Chondrocyte (in vitro differentiated cells): Measurements from ENCODE around the gene FBXL16. TPM values are rescaled to one million over a fixed set of nuclear protein-coding genes. Genes with fewer than 3 reads are reported as not detected.

ENCODE experiments used
- DNase-seq: peaks from one replicate; pipeline ENCODE4 v3.0.0; 2021; ENCODE audit warnings: mixed read lengths, low spot score
- H3K27ac Mint-ChIP-seq: one replicate; pipeline ENCODE4 v1.8.0; 2021; ENCODE audit warnings: mild to moderate bottlenecking, moderate library complexity, mixed read lengths; ENCODE audit not compliant: unreplicated experiment
- H3K27me3 Mint-ChIP-seq: 2 replicates; pipeline ENCODE4 v1.8.0; 2021; ENCODE audit warnings: low read depth, mixed read lengths
- H3K36me3 Mint-ChIP-seq: 2 replicates; pipeline ENCODE4 v1.8.0; 2021; ENCODE audit warnings: low read depth, mixed read lengths
- H3K4me1 Mint-ChIP-seq: 2 replicates; pipeline ENCODE4 v1.8.0; 2021; ENCODE audit warnings: low read depth, mild to moderate bottlenecking, mixed read lengths
- H3K4me3 Mint-ChIP-seq: one replicate; pipeline ENCODE4 v1.8.0; 2021; ENCODE audit warnings: mild to moderate bottlenecking, moderate library complexity, mixed read lengths; ENCODE audit not compliant: unreplicated experiment
- H3K9me3 Mint-ChIP-seq: 2 replicates; pipeline ENCODE4 v1.8.0; 2021; ENCODE audit warnings: low read depth, mixed read lengths
- CTCF ChIP-seq: fragments of 200-600 bp; sonication (generic); IDR thresholded peaks from 2 replicates; pipeline ENCODE4 v1.5.0; 2021; ENCODE audit warnings: antibody characterized with exemption, mild to moderate bottlenecking, moderate library complexity
- total RNA-seq: library from RNA; stranded (reverse); gene quantifications from 3 replicates; pipeline ENCODE4 v1.2.1, GENCODE V29; 2021

Gene FBXL16
- total RNA-seq, 1 donor from 2014 or later = 0.87 TPM

GRCh38 chr16:726438-727290 is 21.1 kb upstream of the FBXL16 start, which contains the start of the genes CCDC78 and HAGHL:
TSS of gene CCDC78 (minus strand) at chr16:726443. CDS start at chr16:726367, 76 bp downstream.
TSS of gene HAGHL (plus strand) at chr16:727106. CDS start at chr16:727510, 404 bp downstream.
- peak within 1 kb of the TSS; percentile 64 for H3K4me3 Mint-ChIP-seq
- TF ChIP-seq CTCF = no peak
- no peaks in the 10 kb centered on the region for H3K27me3 Mint-ChIP-seq
- no peaks in the 10 kb centered on the region for H3K9me3 Mint-ChIP-seq
- no peak within 1 kb of the TSS for H3K27ac Mint-ChIP-seq
- no peaks in the 10 kb centered on the region for H3K36me3 Mint-ChIP-seq
- no peak for DNase-seq
- peaks cover 3% of the 10 kb centered on the region for H3K4me1 Mint-ChIP-seq

- Mint-ChIP-seq H3K4me3 (no peak overlapping the region), H3K36me3 (no peaks in the 10 kb centered on the region), H3K27ac (no peak overlapping the region), H3K27me3 (no peaks in the 10 kb centered on the region), H3K9me3 (no peaks in the 10 kb centered on the region), H3K4me1 (peaks cover 3% of the 10 kb centered on the region)
- TF ChIP-seq CTCF = no peak
- no peak for DNase-seq
Observed at GRCh38 chr16:726188-726437, 20.5 kb upstream of the FBXL16 start.

- H3K9me3 Mint-ChIP-seq = no peaks in the 10 kb centered on the region
Observed at GRCh38 chr16:725463-726187, 20.0 kb upstream of the FBXL16 start.

DNA sequence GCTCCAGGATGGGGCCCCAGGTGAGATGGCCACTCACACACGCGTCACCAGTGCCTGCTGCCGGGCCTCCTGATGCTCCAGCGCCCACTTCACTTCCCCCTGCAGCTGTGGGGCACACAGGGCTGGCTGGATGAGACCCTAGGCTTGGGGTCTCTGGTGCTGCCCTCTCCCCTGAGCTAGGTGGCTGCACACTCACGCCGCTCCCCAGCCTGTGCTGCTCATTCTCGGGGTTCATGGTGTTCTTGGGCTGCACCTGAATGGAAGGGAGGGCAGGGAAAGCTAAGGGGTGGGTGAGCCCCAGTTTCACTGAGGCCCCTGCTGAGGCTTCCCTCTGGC is 19.4 kb upstream of the FBXL16 start:
- H3K4me3 Mint-ChIP-seq = no peak overlapping the region
- DNase-seq = no peak
- H3K27me3 Mint-ChIP-seq = no peaks in the 10 kb centered on the region
- no peak overlapping the region for H3K27ac Mint-ChIP-seq
- no peak for TF ChIP-seq CTCF
- H3K4me1 Mint-ChIP-seq = peaks cover 8% of the 10 kb centered on the region
- no peaks in the 10 kb centered on the region for H3K9me3 Mint-ChIP-seq
- no peaks in the 10 kb centered on the region for H3K36me3 Mint-ChIP-seq

More at GRCh38 chr16:725463-726187, 20.0 kb upstream of the FBXL16 start:
- Mint-ChIP-seq H3K27me3 (no peaks in the 10 kb centered on the region), H3K36me3 (no peaks in the 10 kb centered on the region), H3K4me1 (peaks cover 3% of the 10 kb centered on the region), H3K27ac (no peak overlapping the region), H3K4me3 (no peak overlapping the region)
- DNase-seq = no peak
- no peak for TF ChIP-seq CTCF

- Mint-ChIP-seq H3K27me3 (no peaks in the 10 kb centered on the region), H3K4me1 (peaks cover 12% of the 10 kb centered on the region), H3K36me3 (no peaks in the 10 kb centered on the region), H3K27ac (no peak overlapping the region), H3K4me3 (no peak overlapping the region), H3K9me3 (no peaks in the 10 kb centered on the region)
- DNase-seq = no peak
- no peak for TF ChIP-seq CTCF
Observed at GRCh38 chr16:724188-725040, 18.8 kb upstream of the FBXL16 start.
